HG03175 (cell line): Measurements from ENCODE around the gene RPS17.
"Not testable (repeated sequence)": the region's sequence is repeated elsewhere in the genome, so short reads cannot be mapped to it uniquely, and the experiment has no call there.

ENCODE experiments used
- ATAC-seq: cut with Tn5 transposase; IDR thresholded peaks from one replicate; pipeline ENCODE4 v1.9.1; 2021; ENCODE audit warnings: mild to moderate bottlenecking, moderate library complexity; ENCODE audit not compliant: unreplicated experiment

Gene RPS17

GRCh38 chr15:82549199-82549665, 9.0 kb upstream of the RPS17 start:
- ATAC-seq = no peak

GRCh38 chr15:82548700-82549099, 8.4 kb upstream of the RPS17 start:
- ATAC-seq = no peak

DNA sequence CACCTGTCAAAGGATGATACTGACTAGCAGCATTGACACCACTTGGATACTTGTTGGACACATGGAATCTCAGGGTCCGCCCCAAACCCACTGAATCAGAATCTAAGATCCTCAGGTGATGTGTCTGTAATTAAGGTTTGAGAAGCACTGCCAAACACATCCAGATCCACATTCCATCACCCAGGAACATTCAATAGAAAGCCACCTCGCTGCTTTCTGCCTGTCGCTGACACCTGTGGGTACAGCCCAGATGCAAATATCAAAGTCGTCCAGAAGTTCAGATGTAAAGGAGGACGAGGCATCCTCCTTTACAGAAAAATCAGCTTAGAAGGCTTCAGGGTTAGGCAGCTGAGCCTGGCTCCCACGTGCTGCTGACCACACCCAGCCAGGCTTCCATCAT, 5.2 kb upstream of the RPS17 start:
- ATAC-seq = no peak

- ATAC-seq = no peak
Observed at GRCh38 chr15:82545002-82545401, 4.7 kb upstream of the RPS17 start.

GRCh38 chr15:82544431-82544830, 4.2 kb upstream of the RPS17 start:
- no peak for ATAC-seq

DNA sequence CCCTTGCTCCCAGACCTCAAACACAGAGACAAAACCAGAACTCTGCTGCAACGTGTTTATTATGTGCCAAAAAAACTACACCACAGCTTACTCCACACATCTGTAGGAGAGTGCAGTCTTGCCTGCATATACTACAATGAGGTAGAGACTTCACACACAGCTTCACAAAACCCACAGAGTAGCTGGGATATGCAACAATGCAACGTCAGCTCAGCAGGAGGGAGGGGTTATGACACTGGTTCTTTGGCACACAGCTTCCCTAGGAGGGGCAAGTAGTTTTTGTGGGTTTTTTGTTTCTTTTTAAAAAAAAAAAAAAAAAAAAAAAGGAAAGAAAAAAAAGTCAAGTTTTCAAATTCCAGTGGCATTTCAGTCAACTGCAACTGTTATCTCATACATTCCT, 2.9 kb upstream of the RPS17 start:
- ATAC-seq = no peak

- ATAC-seq = no peak
Observed at GRCh38 chr15:82540984-82541431, 751 bp upstream of the RPS17 start.

DNA sequence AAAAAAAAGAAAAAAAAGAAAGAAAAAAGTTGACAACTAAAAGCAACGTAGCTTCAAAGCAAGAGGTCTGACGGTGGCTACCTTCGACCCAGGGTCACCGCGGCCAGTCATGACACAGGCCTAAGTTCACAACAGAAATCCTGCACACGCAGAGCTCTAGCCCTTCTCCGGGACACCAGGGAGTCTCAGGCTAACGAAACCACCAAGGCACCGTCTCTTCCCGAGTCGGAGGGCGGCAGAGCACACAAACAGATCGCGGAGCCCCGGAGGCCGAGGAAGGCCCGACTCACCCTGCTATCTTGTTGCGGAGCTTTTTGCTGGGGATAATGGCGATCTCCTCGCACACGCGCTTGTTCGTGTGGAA, 584 bp downstream of the RPS17 start:
- ATAC-seq = peak; percentile 5

- ATAC-seq = no peak
Observed at GRCh38 chr15:82538961-82539690, 1.1 kb downstream of the RPS17 start.

GRCh38 chr15:82537351-82537908, 2.8 kb downstream of the RPS17 start:
- ATAC-seq = no peak

GRCh38 chr15:82536409-82537350, 3.6 kb downstream of the RPS17 start:
- no peak for ATAC-seq

DNA sequence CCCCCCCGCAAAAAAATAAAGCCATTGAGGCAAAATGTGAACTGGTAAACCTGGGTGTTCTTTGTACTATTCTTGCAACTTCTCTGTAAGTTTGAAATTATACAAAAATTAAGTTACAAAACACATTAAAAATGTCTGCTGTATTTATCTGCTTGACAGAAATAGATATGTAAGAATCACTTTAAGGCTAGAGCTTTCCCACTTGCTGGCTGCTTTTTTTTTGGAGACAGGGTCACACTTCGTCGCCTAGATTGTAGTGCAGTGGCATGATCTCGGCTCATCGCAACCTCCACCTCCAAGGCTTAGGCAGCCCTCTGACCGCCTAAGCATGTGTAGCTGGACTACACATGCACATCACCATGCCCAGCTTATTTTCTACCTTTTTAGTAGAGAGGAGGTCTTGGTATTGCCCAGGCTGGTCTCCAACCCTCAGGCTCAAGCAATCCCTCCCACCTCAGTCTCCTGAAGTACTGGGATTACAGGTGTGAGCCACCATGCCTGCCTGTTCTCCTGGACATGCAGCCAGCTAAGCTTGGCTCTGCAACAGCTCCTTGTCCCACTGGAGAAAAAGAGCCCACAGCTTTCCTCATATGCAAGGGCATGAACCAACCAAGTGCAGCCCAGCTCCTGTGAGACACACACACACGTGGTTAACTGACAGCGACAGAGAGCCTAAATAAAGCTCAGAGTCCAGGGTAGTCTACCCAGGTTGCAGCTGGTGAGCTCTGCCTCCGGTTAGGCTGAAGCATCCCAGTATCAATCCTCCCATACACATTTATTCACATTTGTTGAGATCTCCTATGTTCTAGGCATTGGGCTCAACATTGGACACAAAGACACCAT, 4.5 kb downstream of the RPS17 start:
- ATAC-seq = no peak

GRCh38 chr15:82535151-82535550, 5.1 kb downstream of the RPS17 start:
- not testable (repeated sequence) for ATAC-seq

- ATAC-seq = not testable (repeated sequence)
Observed at GRCh38 chr15:82534457-82534861, 5.8 kb downstream of the RPS17 start.

- ATAC-seq = no peak
Observed at GRCh38 chr15:82533801-82534200, 6.5 kb downstream of the RPS17 start.

DNA sequence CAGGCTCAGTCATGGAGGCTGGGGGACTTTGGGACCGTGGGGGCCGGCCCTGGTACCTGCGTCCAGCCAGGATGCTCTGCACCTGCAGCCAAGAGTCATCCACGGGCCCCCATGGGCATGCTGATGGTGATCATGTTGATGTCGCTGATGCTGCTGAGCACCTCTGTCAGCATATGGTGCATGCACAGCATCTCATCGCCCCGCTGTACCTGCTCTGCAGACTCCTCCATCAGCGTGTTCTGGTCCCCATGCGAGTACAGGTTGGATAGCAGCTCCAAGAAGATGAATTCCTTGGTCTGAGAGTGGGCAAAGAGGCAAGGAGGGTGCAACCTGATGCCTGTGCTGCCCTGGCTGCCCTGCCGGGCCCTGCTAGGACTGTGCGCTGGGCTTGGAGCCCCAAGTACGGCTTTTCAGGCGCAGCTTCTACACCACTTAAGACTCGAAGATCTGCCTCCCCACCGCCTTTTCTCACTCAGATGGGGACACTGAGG, 7.2 kb downstream of the RPS17 start:
- ATAC-seq = no peak

DNA sequence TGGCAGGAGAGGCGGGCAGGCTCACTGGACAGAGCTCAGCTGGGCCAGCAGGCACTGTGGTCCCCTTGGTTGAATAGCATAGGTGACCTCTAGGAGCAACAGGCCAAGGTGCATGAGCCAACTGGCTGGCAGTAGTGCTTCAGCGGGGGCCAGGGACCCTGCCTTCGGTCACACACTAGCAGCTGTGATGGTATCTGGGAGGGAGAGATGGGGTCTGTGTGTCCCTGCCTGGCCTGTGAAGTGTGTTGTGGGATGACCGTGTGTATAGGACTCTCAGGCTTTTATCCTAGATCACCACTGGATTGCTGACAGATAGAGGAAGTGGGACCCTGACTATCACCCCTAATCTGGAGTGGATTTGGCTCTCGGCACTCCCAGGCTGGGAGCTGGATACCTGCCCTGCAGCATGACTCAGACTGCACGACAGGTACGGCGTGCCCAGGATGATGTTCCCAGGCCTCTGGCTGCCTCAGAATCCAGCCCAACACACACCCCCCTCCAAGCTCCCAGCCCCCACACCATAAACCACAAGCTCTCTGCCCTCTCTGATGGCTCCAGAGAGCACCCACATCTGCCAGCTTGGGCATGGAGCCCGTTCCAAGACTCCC, 7.8 kb downstream of the RPS17 start:
- no peak for ATAC-seq

DNA sequence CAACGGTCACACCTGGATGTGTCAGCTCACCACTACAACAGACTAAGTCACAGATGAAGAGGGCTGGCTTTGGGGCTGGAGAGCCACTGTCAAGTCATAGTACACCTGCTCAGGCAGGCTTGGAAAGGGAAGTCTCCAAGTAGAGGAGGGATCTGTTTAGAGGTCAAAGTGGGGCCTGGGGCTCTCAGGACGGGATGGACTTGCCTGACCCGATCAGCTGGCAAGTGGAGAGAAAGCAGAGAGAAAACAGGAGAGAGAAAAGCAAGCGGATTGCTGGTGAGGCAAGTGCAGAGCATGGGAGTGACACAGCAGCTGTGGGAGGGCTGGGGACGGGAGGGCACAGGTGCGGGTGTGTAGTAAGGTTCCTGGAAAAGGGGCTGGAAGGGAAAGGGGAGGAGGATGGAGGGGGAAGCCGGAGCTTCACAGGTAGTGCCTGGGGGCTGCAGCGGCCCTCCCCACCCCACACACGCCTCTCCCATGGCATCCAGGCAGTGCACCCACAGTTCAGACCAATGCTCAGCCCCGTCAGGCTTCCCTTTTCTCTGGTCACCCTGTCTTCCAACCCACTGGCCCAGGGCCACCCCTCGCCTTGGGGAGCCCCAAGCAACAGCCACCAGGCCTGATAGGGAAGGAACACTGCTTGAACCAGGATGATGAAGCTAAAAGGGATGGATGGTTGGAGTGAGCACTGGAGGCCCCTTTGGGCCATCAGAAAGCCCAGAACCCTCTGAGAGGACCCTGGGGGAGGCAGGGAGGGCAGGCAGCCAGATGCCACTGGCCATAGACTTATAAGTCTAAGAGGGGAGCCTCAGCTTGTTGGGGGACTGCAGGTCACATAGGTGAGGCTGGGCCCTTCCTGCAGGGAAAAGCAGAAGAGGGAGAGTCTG, 8.5 kb downstream of the RPS17 start:
- no peak for ATAC-seq
